Measurements from ENCODE around the gene POLDIP3. TPM values are rescaled to one million over a fixed set of nuclear protein-coding genes. Genes with fewer than 3 reads are reported as not detected.
A peak's percentile ranks its signal among the peaks of the same experiment; 100 is the strongest.

Gene POLDIP3
- total RNA-seq, 6 experiments from 2014 or later, result 17.1 to 22.6 (median 21.1) TPM

DNA sequence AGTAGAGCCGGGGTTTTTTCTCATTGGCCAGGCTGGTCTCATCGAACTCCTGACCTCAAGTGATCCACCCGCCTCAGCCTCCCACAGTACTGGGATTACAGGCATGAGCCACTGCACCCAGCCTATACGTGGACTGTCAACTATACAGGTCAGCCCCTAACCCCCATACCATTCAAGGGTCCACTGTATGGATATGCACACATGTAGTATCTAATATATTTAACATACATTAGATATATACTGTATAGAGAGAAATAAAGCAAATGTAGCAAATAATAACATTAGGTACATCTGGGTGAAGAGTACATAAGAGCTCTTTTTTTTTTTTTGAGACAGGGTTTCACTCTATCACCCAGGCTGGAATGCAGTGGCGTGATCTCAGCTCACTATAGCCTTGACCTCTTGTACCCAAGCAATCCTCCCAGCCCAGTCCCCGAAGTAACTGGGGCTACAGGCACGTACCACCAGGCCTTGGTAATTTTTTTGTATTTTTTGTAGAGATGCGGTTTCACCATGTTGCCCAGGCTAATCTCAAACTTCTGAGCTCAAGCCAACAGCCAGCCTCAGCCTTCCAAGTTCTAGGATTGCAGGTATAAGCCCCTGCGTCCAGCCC lies 27.2 kb upstream of the POLDIP3 start:
- Histone ChIP-seq H3K36me3 (no peaks in the 10 kb centered on the region), H3K4me1 (peaks cover 2 to 62% (median 28%) of the 10 kb centered on the region in 4 donors), H3K27me3 (no peaks in the 10 kb centered on the region), H3K27ac (peak overlapping the region in 2 of 3 donors; percentile 29 to 85), H3K4me3 (no peak overlapping the region), H3K9me3 (no peaks in the 10 kb centered on the region)
- intact Hi-C loops (cut with DNase I), result no loop called here
- TF ChIP-seq, protein P1, sequence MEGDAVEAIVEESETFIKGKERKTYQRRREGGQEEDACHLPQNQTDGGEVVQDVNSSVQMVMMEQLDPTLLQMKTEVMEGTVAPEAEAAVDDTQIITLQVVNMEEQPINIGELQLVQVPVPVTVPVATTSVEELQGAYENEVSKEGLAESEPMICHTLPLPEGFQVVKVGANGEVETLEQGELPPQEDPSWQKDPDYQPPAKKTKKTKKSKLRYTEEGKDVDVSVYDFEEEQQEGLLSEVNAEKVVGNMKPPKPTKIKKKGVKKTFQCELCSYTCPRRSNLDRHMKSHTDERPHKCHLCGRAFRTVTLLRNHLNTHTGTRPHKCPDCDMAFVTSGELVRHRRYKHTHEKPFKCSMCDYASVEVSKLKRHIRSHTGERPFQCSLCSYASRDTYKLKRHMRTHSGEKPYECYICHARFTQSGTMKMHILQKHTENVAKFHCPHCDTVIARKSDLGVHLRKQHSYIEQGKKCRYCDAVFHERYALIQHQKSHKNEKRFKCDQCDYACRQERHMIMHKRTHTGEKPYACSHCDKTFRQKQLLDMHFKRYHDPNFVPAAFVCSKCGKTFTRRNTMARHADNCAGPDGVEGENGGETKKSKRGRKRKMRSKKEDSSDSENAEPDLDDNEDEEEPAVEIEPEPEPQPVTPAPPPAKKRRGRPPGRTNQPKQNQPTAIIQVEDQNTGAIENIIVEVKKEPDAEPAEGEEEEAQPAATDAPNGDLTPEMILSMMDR (IDR thresholded peaks at IDR 0.05), result no peak
- TF ChIP-seq POLR2A (IDR thresholded peaks at IDR 0.05), result no peak
- 35% methylated on average over 9 of the region's 9 CpGs for WGBS (ENCODE audit: insufficient coverage, low coverage, low lambda C conversion rate, missing lambda C conversion rate)
- DNase-seq (no peak), ATAC-seq (peak in 2 of 4 donors; percentile 4 to 33)

DNA sequence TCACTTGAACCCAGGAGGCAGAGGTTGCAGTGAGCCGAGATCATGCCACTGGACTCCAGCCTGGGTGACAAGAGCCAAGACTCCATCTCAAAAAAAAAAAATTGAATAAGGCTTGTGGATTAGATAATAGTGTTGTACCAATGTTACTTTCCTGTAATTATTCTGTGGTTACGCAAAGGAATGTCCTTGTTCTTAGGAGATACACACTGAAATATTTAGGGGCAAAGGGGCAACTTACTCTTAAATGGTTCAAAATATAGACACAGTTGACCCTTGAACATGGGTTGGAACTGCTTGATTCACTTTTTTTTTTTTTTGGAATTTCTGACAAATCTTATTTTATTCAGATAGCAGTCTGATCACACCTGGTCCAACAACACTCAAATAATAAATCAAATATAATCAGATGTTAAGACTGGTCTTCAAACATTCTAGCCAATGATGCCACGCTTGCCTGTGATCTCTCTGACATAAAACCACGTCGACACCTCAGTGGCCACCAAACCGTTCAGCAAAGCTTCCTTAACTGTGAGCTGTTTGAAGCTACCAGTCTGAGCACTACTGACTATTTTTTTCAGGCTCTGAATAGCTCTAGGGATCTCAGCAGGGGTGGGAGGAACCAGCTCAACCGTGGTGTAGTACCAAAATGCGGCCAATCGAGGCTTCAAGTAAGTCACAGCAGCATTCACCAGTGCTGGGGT lies 25.0 kb upstream of the POLDIP3 start:
- DNase-seq, result no peak

DNA sequence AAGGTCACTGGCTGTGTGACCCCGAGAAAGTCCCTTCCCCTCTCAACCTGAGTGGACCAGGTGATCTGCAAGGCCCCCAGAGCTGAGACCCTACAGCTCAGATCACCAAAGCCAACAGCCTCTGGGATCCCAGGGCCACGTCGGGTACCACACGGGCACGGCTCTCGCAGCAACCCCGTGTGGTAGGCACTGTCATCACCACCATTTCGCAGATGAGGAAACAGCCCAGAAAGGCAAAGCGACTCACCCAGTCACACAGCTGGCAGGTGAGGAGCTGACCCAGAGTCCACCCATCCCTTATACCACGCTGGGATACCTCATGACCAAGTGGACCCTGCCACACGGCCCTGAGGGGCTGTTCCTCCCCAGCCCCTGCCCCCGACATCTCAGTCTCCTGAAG lies 22.9 kb upstream of the POLDIP3 start:
- Histone ChIP-seq H3K36me3 (peaks cover 0 to 24% (median 8%) of the 10 kb centered on the region in 4 donors), H3K4me1 (peaks cover 0 to 30% (median 8%) of the 10 kb centered on the region in 4 donors), H3K4me3 (no peak overlapping the region), H3K9me3 (no peaks in the 10 kb centered on the region), H3K27ac (no peak overlapping the region), H3K27me3 (no peaks in the 10 kb centered on the region)
- intact Hi-C loops (cut with DNase I), result no loop called here
- WGBS (ENCODE audit: insufficient coverage, low coverage, low lambda C conversion rate, missing lambda C conversion rate), result no CpG with 5 or more reads among the region's 12 CpGs
- DNase-seq (no peak), ATAC-seq (peak in 1 of 4 donors; percentile 22)
- TF ChIP-seq, protein P1 (IDR thresholded peaks at IDR 0.05), result no peak
- no peak for TF ChIP-seq POLR2A (IDR thresholded peaks at IDR 0.05)

More for the DNA sequence above, 25.0 kb upstream of the POLDIP3 start:
- Histone ChIP-seq H3K4me3 (no peak overlapping the region), H3K9me3 (no peaks in the 10 kb centered on the region), H3K27me3 (no peaks in the 10 kb centered on the region), H3K27ac (no peak overlapping the region), H3K4me1 (peaks cover 2 to 40% (median 21%) of the 10 kb centered on the region in 4 donors), H3K36me3 (peaks cover 0 to 11% (median 5%) of the 10 kb centered on the region in 4 donors)
- 82% methylated on average over 9 of the region's 9 CpGs for WGBS (ENCODE audit: insufficient coverage, low coverage, low lambda C conversion rate, missing lambda C conversion rate)
- ATAC-seq, result no peak
- TF ChIP-seq POLR2A (IDR thresholded peaks at IDR 0.05), result no peak
- TF ChIP-seq, protein P1 (IDR thresholded peaks at IDR 0.05), result no peak
- intact Hi-C loops (cut with DNase I), result no loop called here

DNA sequence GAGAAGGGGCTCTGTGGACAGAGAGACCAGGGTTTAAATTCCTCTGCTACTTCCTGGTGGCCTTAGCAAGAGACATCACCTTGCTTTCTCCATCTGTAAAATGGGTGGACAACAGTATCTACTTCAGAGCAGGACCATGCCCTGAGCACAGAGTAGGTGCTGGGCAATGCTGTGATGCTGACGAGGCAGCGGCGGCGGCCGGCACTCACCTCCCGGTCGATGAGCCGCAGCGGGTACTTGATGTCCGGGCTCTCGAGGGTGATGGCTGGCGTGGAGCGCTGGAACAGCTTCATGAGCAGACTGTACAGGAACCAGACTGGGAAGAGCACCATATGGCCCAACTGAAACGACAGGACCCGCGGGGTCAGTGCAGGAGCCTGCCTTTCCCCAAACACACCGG lies 21.8 kb upstream of the POLDIP3 start:
- no peak overlapping the region for H3K4me3 ChIP-seq
- H3K27me3 ChIP-seq, result no peaks in the 10 kb centered on the region
- intact Hi-C loops (cut with DNase I), result no loop called here
- WGBS (ENCODE audit: insufficient coverage, low coverage, low lambda C conversion rate, missing lambda C conversion rate), result 88% methylated on average over 5 of the region's 17 CpGs
- H3K4me1 ChIP-seq, result peaks cover 0 to 23% (median 4%) of the 10 kb centered on the region in 4 donors
- ATAC-seq (no peak), DNase-seq (no peak)
- peaks cover 0 to 32% (median 13%) of the 10 kb centered on the region in 4 donors for H3K36me3 ChIP-seq
- H3K27ac ChIP-seq, result no peak overlapping the region
- no peaks in the 10 kb centered on the region for H3K9me3 ChIP-seq
- no peak for TF ChIP-seq POLR2A (IDR thresholded peaks at IDR 0.05)
- TF ChIP-seq, protein P1 (IDR thresholded peaks at IDR 0.05), result no peak
